Mucosa of stomach (tissue), 1 donor: ENCODE measurements around the gene FARSB.
A peak's percentile ranks its signal among the peaks of the same experiment; 100 is the strongest.
"Not testable (repeated sequence)": the region's sequence is repeated elsewhere in the genome, so short reads cannot be mapped to it uniquely, and the experiment has no call there.

ENCODE experiments used
- H3K27me3 ChIP-seq: one replicate; pipeline ENCODE4 v1.7.0; 2013; ENCODE audit warnings: mild to moderate bottlenecking, low read length; ENCODE audit not compliant: control insufficient read depth, insufficient read depth
- H3K36me3 ChIP-seq: one replicate; pipeline ENCODE4 v1.7.0; 2013; ENCODE audit warnings: low read length; ENCODE audit not compliant: control insufficient read depth, insufficient read depth
- H3K4me1 ChIP-seq: one replicate; pipeline ENCODE4 v1.7.0; 2013; ENCODE audit warnings: mild to moderate bottlenecking, low read length; ENCODE audit not compliant: control insufficient read depth, insufficient read depth
- H3K4me3 ChIP-seq: one replicate; pipeline ENCODE4 v1.7.0; 2013; ENCODE audit warnings: low read length
- H3K9ac ChIP-seq: one replicate; pipeline ENCODE4 v1.7.0; 2013; ENCODE audit warnings: mild to moderate bottlenecking, low read length, moderate library complexity
- H3K9me3 ChIP-seq: one replicate; pipeline ENCODE4 v1.7.0; 2013; ENCODE audit warnings: mild to moderate bottlenecking, low read length, moderate library complexity; ENCODE audit not compliant: control insufficient read depth
- donor health status: Pancreatic carcinoma.

Gene FARSB

GRCh38 chr2:222655787-222656525 lies at the start of gene FARSB:
Gene FARSB, minus strand, starts transcription at chr2:222656092. Its CDS starts 19 bp downstream, at chr2:222656073.
- Histone ChIP-seq H3K27me3 (no peaks in the 10 kb centered on the region), H3K9ac (peak within 1 kb of the TSS; percentile 87), H3K4me1 (peaks cover 30% of the 10 kb centered on the region), H3K9me3 (no peaks in the 10 kb centered on the region), H3K36me3 (no peaks in the 10 kb centered on the region), H3K4me3 (peak within 1 kb of the TSS; percentile 95)

DNA sequence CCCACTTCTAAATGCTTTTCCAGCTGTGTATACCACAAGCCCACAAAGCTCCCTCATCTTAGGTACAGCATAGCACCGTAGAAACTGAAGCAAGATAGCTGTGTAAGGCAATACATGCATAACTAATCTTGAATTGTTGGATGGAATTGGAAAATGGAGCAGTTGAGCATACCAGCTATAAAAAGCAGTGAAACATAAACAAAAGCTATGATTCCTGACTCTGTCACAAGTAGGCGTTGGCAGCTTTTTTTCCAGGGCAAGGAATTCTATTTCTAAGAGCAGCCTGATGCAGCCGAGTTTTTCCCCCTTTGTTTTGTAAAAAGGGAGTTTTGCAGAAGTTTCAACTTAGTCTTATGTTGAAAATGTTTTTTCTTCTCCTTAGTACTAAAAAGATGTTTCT lies 48.0 kb upstream of the FARSB start:
- no peaks in the 10 kb centered on the region for H3K36me3 ChIP-seq
- no peak overlapping the region for H3K9ac ChIP-seq
- no peaks in the 10 kb centered on the region for H3K9me3 ChIP-seq
- no peak overlapping the region for H3K4me3 ChIP-seq
- H3K27me3 ChIP-seq = no peaks in the 10 kb centered on the region
- peaks cover 19% of the 10 kb centered on the region for H3K4me1 ChIP-seq

- H3K9ac ChIP-seq = no peak overlapping the region
- H3K27me3 ChIP-seq = no peaks in the 10 kb centered on the region
- no peaks in the 10 kb centered on the region for H3K36me3 ChIP-seq
- peaks cover 16% of the 10 kb centered on the region for H3K4me1 ChIP-seq
- H3K9me3 ChIP-seq = no peaks in the 10 kb centered on the region
- no peak overlapping the region for H3K4me3 ChIP-seq
Measured at GRCh38 chr2:222703091-222703490, 47.2 kb upstream of the FARSB start.

DNA sequence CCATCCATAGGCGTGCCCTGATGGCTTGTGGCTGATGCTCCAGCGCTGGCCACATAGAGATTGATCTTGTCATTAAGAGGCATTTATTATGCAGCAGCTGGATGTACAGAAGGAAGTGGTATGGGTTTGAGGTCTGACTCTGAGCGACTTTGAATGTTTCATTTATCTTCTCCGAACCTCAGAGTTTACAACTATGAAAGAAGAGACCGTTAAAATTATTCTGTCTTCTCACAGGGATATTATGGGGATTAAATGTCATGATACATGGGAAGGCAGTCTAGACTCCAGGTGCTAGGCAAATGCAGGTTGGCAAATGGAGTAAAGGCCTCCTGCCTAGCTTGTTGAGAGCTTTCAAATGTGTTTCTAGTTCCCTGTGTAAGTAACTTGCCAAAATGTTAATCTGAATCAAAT lies 45.8 kb upstream of the FARSB start:
- H3K4me3 ChIP-seq = no peak overlapping the region
- no peak overlapping the region for H3K9ac ChIP-seq
- peaks cover 8% of the 10 kb centered on the region for H3K4me1 ChIP-seq
- no peaks in the 10 kb centered on the region for H3K27me3 ChIP-seq
- H3K36me3 ChIP-seq = no peaks in the 10 kb centered on the region
- H3K9me3 ChIP-seq = no peaks in the 10 kb centered on the region

- Histone ChIP-seq H3K4me3 (no peak overlapping the region), H3K9me3 (no peaks in the 10 kb centered on the region), H3K27me3 (no peaks in the 10 kb centered on the region)
Measured at GRCh38 chr2:222701233-222701632, 45.3 kb upstream of the FARSB start.

DNA sequence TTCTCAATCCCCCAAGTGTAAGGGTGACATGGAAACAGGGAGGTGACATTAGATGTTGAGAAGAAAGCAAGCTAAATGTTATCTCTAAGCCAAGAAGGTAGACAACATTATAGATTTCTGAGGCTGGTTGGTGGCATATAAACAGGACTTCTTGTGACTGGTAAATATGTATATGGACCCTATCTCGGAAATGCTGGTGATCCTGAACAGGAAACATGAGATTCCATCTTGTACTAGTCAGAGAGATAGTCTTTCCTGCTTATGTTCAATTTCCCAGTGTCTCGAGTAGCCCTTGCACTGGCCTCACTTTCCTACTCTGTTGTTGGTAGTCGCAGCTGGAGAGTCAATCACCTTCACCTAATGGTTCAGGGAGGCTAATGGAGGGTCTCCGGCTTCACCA lies 42.4 kb upstream of the FARSB start:
- H3K27me3 ChIP-seq = no peaks in the 10 kb centered on the region
- H3K36me3 ChIP-seq = no peaks in the 10 kb centered on the region
- H3K4me3 ChIP-seq = no peak overlapping the region
- H3K9me3 ChIP-seq = no peaks in the 10 kb centered on the region
- no peak overlapping the region for H3K9ac ChIP-seq
- peaks cover 2% of the 10 kb centered on the region for H3K4me1 ChIP-seq

More at GRCh38 chr2:222701233-222701632, 45.3 kb upstream of the FARSB start:
- peaks cover 8% of the 10 kb centered on the region for H3K4me1 ChIP-seq
- no peaks in the 10 kb centered on the region for H3K36me3 ChIP-seq
- H3K9ac ChIP-seq = no peak overlapping the region

DNA sequence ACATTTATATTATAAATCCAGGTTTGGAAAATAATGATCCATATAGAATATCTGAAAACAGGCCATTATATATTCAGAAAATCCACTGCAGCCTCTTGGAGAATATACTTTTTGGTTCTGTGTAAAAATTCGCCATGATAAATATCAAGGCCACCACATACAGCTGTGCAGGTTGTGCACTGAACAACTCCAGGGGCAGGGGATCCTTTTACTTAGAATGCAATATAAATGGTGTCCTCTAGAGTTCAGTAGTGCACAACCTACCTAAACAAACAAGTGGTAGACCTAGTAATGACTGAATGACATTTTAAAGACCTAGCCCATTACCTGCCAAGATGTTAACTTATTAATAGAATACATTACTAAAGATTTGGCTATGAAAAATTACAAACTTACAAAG lies 37.9 kb upstream of the FARSB start:
- Histone ChIP-seq H3K36me3 (no peaks in the 10 kb centered on the region), H3K4me1 (no peaks in the 10 kb centered on the region)

GRCh38 chr2:222693413-222693812 lies 37.5 kb upstream of the FARSB start:
- not testable (repeated sequence) for H3K4me3 ChIP-seq, H3K27me3 ChIP-seq, H3K4me1 ChIP-seq, H3K9ac ChIP-seq, H3K36me3 ChIP-seq, H3K9me3 ChIP-seq

More for the DNA sequence above, 37.9 kb upstream of the FARSB start:
- Histone ChIP-seq H3K27me3 (no peaks in the 10 kb centered on the region), H3K9me3 (no peaks in the 10 kb centered on the region), H3K4me3 (no peak overlapping the region), H3K9ac (no peak overlapping the region)

GRCh38 chr2:222690564-222691200 lies 34.8 kb upstream of the FARSB start:
- Histone ChIP-seq H3K9me3 (no peaks in the 10 kb centered on the region), H3K4me1 (no peaks in the 10 kb centered on the region), H3K27me3 (no peaks in the 10 kb centered on the region), H3K4me3 (no peak overlapping the region), H3K36me3 (no peaks in the 10 kb centered on the region), H3K9ac (no peak overlapping the region)

DNA sequence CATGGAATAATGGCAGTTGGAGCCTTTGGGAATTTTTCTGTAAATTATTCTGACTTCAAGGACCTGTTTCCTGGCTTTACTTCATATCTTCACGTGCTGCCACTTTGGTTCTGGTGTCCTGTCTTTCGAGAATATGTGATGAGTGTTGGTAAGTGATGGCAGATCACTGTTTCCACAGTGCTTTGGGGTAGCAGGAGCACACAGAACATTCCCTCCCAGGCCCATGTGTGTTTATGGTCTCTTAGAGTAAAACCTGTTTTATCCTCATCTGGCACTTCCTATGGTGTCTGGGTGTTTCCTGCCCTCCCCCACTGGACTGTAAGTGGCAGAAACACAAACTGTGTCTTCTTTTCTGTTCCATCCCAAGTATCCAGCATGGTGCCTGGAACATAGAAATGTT lies 33.4 kb upstream of the FARSB start:
- no peak overlapping the region for H3K9ac ChIP-seq
- H3K4me1 ChIP-seq = no peaks in the 10 kb centered on the region
- H3K4me3 ChIP-seq = no peak overlapping the region
- no peaks in the 10 kb centered on the region for H3K27me3 ChIP-seq
- no peaks in the 10 kb centered on the region for H3K9me3 ChIP-seq
- no peaks in the 10 kb centered on the region for H3K36me3 ChIP-seq

DNA sequence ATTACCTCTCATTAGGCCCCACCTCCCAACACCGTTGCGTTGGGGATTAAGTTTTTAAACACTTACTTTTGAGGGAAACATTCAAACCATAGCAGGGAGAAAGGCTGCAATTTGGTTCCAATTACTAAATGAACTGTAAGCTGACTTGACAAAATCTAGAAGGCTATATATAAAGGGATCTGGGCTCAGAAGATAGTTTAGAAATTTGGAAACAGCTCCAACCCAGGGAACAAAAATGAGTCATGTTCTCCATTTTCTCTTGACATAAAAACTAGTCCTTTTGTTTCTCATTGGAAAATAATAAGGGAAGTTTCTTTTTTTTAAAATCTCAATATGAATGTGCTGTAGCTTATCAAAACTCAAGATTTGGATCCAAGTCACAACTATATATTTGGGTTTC lies 33.0 kb upstream of the FARSB start:
- Histone ChIP-seq H3K4me1 (no peaks in the 10 kb centered on the region), H3K36me3 (no peaks in the 10 kb centered on the region), H3K4me3 (no peak overlapping the region), H3K9me3 (no peaks in the 10 kb centered on the region), H3K9ac (no peak overlapping the region), H3K27me3 (no peaks in the 10 kb centered on the region)

DNA sequence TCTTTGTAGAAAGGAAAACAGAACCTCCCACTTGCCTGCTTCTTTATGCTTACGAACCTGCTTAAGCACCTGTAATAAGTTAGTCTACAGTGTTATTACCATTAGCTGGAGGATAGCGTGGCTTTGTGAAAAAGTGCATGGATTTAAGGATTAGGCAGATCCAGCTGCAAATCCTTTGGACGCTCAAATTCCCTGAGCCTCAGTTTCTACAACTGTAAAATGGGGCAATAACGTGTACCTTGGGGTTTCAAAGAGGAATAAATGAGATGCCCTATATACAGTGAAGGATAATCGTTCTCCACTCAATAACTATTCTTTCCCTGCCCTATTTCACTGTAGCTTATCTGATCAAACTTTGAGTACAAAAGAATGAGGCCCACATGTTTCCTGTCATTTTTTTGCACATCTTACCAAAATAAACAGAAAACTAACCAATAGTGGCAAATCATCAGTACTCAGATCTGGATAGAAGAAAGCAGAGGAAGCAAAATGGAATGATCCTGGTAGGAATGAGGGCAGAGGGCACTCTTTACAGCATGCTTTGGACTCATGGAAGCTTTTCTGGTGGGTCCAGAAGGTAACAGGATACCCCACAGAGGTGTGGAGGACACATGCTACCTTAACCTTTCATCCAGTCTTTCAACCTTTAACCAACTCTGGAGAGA lies 30.3 kb upstream of the FARSB start:
- Histone ChIP-seq H3K9me3 (no peaks in the 10 kb centered on the region), H3K9ac (no peak overlapping the region), H3K4me3 (no peak overlapping the region), H3K36me3 (no peaks in the 10 kb centered on the region), H3K27me3 (no peaks in the 10 kb centered on the region), H3K4me1 (no peaks in the 10 kb centered on the region)
